ENCODE data around the gene OSBP2.

Gene OSBP2

DNA sequence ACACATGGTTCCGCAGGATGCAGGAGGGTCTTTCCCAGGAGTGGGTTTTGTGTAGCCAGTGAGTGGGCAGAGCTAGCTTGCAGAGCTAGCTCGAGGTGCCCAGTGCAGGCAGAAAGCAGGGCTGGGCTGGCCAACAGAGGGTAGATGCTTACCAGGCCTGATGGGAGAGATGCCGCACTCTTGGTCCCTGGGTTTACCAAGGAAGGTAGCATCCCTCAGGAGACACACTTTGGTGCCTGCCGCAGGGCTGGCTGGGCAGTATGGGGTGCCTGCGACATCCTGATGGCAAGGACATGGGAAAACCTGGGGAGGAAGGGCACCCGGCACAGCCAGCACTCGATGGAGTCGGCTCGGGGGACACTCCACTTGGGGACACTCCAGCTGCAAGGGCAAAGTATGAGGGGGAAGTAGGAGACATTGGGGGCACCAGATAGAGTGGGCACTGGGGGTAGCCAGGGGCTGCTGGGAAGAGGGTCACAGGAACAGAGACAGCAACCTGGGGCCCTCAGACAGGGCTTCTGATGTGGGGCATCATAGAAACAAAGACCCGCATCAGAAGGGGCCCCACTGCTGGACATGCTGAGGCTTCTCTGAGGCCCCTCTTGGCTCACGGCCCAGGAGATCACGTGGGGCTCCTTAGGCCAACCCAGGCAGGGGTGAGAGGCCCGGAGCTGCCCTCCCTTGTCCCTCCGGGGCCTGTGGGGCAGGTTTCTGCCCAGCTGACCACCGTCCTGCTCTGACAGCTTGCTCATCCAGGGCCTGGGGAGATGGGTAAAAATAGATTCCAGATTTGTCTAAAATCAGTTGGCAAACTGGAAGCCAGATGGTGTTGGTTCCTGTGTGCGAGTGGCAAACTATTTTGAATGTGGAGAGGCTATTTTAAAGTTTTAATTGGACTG is 184.1 kb downstream of the OSBP2 start:
- TF ChIP-seq, protein P1, sequence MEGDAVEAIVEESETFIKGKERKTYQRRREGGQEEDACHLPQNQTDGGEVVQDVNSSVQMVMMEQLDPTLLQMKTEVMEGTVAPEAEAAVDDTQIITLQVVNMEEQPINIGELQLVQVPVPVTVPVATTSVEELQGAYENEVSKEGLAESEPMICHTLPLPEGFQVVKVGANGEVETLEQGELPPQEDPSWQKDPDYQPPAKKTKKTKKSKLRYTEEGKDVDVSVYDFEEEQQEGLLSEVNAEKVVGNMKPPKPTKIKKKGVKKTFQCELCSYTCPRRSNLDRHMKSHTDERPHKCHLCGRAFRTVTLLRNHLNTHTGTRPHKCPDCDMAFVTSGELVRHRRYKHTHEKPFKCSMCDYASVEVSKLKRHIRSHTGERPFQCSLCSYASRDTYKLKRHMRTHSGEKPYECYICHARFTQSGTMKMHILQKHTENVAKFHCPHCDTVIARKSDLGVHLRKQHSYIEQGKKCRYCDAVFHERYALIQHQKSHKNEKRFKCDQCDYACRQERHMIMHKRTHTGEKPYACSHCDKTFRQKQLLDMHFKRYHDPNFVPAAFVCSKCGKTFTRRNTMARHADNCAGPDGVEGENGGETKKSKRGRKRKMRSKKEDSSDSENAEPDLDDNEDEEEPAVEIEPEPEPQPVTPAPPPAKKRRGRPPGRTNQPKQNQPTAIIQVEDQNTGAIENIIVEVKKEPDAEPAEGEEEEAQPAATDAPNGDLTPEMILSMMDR (IDR thresholded peaks at IDR 0.05; ENCODE audit: insufficient read depth, low read depth, low read length, missing control alignments) = no peak
- no peak for DNase-seq (ENCODE audit: low read depth)
- no peak overlapping the region for H3K4me3 ChIP-seq (ENCODE audit: low read length)

DNA sequence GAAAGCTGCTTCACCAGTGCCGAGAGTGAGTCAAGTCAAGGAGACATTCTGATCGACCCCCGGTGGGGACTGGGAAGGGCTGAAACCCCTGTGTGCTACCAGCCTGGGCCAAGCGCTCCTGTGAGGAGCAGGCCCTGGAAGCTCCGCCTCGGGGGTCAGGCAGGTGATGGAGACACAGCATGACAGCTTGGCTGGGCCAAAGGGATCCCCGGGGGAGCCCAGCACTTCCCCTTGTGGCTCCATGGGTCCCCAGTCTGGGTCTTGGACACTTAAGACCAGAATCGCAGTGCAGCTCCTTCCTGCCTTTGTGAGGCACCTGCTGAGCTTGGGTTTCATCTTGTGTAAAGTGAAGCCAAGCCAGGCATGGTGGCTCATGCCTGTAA is 184.7 kb downstream of the OSBP2 start:
- DNase-seq (ENCODE audit: low read depth) = no peak
- no peak overlapping the region for H3K4me3 ChIP-seq (ENCODE audit: low read length)
- TF ChIP-seq, protein P1 (IDR thresholded peaks at IDR 0.05; ENCODE audit: insufficient read depth, low read depth, low read length, missing control alignments) = no peak

DNA sequence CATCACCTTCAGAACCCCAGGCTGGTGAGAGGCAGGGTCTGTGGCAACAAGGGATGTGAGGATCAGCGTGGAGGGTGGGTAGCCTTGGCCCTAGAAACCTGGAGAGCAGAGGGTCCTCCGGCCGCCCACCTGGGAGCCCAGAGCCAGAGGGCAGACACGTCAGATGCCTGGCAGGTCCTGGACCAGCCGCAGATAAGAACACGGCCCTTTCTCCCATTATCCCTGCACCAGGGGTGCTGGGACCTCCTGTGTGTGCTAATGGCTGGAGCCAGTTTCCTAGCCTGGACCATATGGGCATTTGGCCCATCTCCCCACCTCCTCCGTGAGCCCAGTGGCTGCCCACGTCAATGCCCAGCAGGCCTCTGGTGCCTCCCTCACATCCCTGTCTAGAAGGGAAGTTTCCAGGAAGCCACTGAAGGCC is 185.5 kb downstream of the OSBP2 start:
- TF ChIP-seq, protein P1 (IDR thresholded peaks at IDR 0.05; ENCODE audit: insufficient read depth, low read depth, low read length, missing control alignments) = no peak
- DNase-seq (ENCODE audit: low read depth) = no peak
- no peak overlapping the region for H3K4me3 ChIP-seq (ENCODE audit: low read length)

DNA sequence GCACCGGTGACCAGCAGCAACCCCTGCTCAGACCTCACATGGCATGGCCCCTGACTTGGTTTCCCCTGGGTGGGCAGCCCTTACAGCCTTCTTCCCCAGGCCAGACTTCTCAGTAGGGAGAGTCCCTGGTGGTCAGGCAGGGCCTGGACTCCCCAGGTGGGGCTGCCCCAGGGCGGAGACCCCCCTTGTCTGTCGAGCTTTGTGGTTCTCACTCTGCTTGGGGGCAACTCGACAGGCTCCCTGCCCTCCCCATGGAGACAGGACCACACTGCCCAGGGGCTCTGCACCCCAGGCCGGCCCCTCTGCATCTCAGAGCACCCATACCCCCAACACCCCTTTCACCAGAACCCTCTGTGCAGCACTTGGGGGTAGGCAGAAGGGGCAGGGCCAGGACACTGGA is 186.2 kb downstream of the OSBP2 start:
- TF ChIP-seq, protein P1 (IDR thresholded peaks at IDR 0.05; ENCODE audit: insufficient read depth, low read depth, low read length, missing control alignments) = no peak
- DNase-seq (ENCODE audit: low read depth) = no peak
- no peak overlapping the region for H3K4me3 ChIP-seq (ENCODE audit: low read length)

DNA sequence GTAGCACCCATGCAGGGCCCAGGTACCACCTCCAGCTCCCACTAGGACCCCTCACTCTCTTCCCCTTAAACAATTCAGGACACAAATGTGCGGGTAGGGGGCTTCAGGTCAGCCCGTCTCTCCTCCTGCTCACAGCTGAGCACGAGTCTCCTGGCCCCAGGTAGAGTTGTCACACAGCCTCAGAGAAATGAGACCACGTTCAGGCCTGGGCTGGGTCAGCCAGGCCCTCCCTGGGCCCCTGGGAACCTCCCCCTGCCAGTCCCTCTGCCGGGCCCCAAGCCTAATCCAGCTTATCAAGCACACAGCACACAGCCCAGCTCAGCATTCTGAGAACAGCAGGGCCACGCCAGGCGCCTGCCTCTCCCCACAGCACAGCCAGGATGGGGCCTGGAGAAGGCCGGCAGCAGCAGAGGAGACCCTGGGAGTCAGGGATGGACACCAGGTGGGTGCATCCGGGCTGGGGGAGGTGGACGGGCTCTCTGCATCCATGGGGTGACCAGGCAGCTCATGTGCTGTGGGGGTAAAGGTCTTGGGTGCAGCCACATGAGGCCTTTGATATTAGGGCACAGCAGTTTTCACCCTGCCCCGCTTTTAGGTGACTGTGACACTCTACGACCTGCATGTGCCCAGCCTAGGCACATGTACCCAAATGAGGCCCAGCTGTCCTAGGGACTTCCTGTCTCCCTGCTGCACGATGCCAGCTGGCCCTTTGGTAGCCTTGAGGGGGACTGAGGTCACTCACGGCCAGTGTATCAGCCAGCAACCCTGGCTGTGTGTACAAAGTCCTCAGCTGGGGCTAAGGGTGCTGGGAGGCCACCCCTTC is 186.9 kb downstream of the OSBP2 start:
- no peak overlapping the region for H3K4me3 ChIP-seq (ENCODE audit: low read length)
- no peak for DNase-seq (ENCODE audit: low read depth)
- TF ChIP-seq, protein P1 (IDR thresholded peaks at IDR 0.05; ENCODE audit: insufficient read depth, low read depth, low read length, missing control alignments) = no peak

DNA sequence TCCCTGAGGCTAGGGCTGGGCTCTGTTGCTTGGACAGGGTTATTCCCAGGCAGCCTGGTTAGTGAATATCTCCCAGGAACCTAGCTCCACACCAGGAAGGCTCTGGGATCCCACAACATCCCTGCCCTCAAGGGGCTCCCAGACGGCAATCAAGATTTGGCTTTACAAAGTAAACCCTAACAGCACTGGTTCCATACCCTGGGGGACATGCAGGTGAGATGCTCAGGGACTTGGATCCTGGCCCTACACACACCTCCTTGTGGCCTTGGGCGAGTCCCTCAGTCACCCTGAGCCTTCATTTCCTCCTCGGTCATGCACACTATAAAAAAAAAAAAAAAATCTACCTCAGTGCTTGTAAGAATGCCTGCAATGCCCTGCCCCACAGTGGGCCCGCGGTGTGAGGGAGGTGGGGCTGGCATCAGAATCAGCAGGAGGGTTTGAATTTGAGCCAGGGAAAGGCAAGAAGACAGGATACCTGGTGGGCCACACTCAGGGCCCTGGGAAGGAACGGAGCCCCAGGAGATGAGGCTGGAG is 187.6 kb downstream of the OSBP2 start:
- TF ChIP-seq, protein P1 (IDR thresholded peaks at IDR 0.05; ENCODE audit: insufficient read depth, low read depth, low read length, missing control alignments) = no peak
- no peak for DNase-seq (ENCODE audit: low read depth)
- H3K4me3 ChIP-seq (ENCODE audit: low read length) = no peak overlapping the region
